GM21367 (cell line): ENCODE results near the gene CCDC188.

Experiments used
- ATAC-seq: cut with Tn5 transposase; IDR thresholded peaks from one replicate; pipeline ENCODE4 v1.9.1; 2021; ENCODE audit not compliant: unreplicated experiment

CCDC188 gene

GRCh38 chr22:20108757-20109230 is 42.1 kb downstream of the CCDC188 start:
- no peak for ATAC-seq

DNA sequence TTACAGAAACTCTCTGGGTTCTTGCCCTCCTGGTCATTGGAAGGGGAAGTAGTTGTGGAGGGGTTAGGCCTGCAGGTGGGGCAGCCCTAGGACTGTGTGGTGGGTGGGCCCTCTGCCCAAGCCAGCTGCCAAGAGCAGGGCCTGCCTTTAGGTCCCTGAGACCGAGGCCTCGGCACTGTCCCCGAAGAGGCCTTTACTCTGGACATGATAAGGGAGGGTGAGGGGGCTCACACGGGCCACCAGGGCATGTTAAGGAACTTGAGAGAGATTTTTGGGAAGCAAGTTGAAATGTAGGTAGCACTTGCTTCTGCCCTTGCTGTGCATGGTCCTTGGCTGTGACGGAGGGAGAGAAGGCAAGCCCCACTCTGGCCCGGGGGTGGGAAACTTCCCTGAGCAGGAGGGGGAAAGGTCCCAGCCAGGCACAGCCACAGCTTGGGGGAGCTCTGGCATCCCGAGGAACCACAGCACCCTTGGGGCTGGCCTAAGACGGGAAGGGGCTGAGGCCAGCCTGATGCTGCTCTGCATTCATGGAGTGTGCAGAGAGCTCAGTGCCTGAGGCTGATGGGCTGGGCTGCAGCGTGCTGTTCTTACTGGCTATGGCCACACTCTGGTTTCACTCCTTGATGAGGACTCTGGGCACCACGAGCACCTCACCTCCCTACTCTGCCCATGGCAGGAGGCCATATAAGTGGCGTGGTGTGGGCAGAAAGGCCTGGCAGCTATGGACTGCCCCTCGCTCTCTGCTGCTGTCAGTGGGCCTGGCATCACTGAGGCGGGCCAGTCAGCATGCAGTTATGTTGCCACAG is 42.7 kb downstream of the CCDC188 start:
- no peak for ATAC-seq

DNA sequence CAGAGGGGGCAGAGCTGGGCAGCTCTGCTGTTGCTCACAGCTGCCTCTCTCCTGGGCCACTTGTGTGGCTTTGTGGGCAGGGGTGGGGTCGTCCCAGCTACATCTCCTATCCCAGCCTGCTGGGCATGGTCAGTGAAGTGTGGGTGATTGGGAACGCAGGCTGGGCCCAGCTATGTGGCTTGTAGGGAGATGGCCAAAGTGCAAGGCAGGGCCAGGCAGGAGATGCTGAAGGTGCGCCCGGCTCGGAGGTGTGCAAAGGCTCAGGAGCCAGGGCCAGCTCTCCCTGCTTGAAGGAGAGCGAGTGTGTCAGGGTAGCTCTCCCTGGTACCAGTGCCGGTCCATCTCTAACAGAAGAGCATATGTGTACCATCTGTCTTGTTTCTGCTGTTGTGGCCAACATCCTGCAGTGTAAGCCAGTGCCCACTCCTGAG is 43.4 kb downstream of the CCDC188 start:
- no peak for ATAC-seq

DNA sequence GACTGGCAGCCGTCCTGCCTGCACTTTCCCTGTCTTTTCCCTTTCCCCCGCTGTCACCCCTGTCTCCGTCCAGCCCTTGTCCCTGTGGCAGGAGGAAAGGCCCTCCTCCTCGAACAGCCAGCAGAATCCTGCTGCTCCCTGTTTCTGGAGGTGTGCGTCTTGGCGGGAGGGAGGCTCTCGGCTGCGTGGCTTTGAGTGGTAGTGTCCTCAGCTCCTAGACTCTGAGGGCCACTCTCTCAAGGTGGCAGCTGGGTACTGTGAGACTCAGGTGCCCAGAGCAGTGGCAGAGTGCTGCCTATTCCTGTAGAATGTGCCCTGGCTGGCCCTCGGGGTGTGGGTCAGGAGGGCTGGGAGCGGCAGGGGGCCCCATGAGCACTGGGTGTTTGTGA is 44.0 kb downstream of the CCDC188 start:
- ATAC-seq = no peak

DNA sequence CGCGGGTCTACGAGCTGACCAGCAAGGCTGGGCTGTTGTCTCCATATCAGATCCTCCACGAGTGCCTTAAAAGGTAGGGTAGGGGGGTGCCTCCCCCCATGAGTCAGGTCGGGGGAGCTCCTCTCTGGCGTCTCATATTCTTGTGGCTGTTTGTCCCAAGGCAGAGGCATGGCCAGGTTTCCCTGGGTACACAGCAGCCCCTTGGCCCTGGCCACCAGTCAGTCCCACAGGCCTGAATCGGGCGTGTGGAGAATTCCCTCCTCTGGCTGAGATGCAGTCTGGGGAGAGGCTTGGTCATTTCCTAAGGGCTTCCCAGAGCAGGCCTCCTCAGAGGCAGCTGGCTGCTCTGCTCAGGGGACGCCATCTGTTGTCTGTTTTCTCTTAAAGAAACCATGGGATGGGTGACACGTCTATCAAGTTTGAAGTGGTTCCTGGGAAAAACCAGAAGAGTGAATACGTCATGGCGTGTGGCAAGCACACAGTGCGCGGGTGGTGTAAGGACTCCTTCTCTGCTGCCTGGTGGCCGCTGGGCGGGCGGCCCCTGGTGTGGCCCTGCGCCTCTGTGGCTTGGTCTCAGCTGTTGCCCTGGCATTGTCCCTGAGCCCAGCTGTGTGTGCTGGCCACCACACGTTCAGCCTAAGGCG is 44.5 kb downstream of the CCDC188 start:
- no peak for ATAC-seq

- ATAC-seq = no peak
Observed at GRCh38 chr22:20105456-20106204, 45.2 kb downstream of the CCDC188 start.

DNA sequence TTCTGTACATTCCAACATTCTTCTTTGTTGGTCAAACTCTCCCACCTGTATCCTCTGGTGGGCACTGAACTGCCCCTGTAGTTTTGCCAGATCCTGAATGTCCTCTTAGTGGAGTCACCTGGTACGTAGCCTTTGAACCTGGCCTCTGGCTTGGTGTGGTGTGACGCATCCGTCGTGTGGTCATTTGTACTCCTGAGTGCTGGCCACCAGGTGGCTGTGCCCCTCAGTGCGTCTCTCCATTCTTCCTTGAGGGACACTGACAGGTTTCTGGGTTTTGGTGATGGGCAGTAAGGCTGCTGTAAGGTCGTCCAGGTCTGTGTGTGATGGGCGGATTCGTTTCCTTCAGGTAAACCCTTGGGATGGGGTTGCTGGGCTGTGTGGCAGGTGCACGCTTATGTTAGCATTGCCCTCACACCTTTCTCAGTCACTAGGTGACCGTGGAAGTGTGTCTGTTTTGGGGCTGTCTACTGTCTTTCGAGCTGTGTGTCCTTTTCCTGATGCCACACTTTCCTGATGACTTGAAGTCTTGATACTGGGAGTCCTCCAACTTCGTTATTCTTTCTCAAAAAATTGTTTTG is 48.6 kb downstream of the CCDC188 start:
- no peak for ATAC-seq

DNA sequence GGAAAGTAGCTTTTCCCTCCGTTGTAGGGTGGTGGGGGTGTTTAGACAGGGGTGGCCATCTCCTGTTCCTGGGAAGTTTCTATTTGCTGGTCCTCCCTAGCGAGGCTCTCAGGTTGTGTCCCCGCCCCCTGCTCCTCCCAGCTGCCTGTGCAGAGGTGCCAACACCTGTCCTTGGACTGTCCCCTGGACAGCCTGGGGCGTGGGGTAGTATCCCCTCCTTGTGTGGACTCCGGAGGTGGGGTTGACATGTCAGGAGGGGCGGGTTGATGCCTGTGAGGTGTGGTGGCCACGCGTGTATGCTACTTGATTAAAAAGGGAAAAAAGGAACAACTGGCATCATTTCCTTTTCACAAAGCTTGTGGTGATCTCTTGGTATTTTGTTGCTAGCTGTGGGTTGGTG is 49.2 kb downstream of the CCDC188 start:
- no peak for ATAC-seq

DNA sequence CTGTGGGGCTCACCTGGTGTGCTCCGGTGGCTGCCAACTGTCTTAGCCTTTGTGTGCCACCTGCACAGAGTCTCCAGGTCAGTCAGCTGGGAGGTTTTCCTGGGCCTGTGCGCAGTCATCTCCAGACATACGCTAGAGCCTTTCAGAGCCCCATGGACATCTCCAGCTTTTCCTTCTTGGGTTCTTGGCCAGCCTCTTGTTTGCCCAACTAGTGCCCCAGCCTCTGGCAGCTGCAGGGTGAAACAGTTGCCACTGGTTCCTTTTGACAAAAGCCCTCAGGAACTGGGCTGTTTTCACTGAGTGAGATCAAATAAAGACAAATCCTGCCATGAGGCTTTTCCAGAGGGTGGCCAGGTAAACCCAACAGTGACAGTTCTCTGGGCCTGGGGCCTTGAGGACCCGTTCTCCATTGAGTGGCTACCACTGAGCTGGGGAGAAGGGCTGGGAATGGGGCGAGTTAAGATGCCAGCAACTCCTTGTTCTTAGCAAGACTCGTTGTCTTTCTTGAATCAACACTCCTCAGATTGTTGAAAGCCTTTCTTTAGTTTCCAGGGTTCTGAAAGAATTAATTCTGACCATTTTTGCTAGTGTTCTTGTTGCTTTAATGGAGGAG is 51.6 kb downstream of the CCDC188 start:
- ATAC-seq = no peak
